Measurements from ENCODE around the gene OMP. TPM values are rescaled to one million over a fixed set of nuclear protein-coding genes. Genes with fewer than 3 reads are reported as not detected.
"Not testable (repeated sequence)": the region's sequence is repeated elsewhere in the genome, so short reads cannot be mapped to it uniquely, and the experiment has no call there.

OMP gene
- total RNA-seq, 1 donor from 2014 or later: not detected

GRCh38 chr11:77093056-77093891 lies 9.4 kb upstream of the OMP start:
- H3K4me3 Mint-ChIP-seq: no peak overlapping the region
- peaks cover 2% of the 10 kb centered on the region for H3K27me3 Mint-ChIP-seq (ENCODE audit: insufficient read depth)
- H3K4me1 Mint-ChIP-seq (ENCODE audit: low read depth): peaks cover 8% of the 10 kb centered on the region
- intact Hi-C loops (cut with micrococcal nuclease): no loop called here
- H3K27ac Mint-ChIP-seq: no peak overlapping the region
- no peaks in the 10 kb centered on the region for H3K36me3 Mint-ChIP-seq (ENCODE audit: low read depth)
- DNase-seq (ENCODE audit: low spot score): no peak
- no peaks in the 10 kb centered on the region for H3K9me3 Mint-ChIP-seq

- H3K27ac Mint-ChIP-seq: no peak overlapping the region
- no peak for DNase-seq (ENCODE audit: low spot score)
- intact Hi-C loops (cut with micrococcal nuclease): no loop called here
- H3K36me3 Mint-ChIP-seq (ENCODE audit: low read depth): no peaks in the 10 kb centered on the region
- no peak overlapping the region for H3K4me3 Mint-ChIP-seq
- H3K4me1 Mint-ChIP-seq (ENCODE audit: low read depth): peaks cover 8% of the 10 kb centered on the region
- no peaks in the 10 kb centered on the region for H3K9me3 Mint-ChIP-seq
- peaks cover under 1% of the 10 kb centered on the region for H3K27me3 Mint-ChIP-seq (ENCODE audit: insufficient read depth)
Measured at GRCh38 chr11:77093987-77094840, 8.4 kb upstream of the OMP start.

- Mint-ChIP-seq H3K27ac (no peak overlapping the region), H3K4me1 (ENCODE audit: low read depth) (peaks cover 8% of the 10 kb centered on the region), H3K27me3 (ENCODE audit: insufficient read depth) (no peaks in the 10 kb centered on the region), H3K36me3 (ENCODE audit: low read depth) (no peaks in the 10 kb centered on the region), H3K9me3 (no peaks in the 10 kb centered on the region), H3K4me3 (no peak overlapping the region)
- no peak for DNase-seq (ENCODE audit: low spot score)
- intact Hi-C loops (cut with micrococcal nuclease): no loop called here
Measured at GRCh38 chr11:77094841-77095365, 7.7 kb upstream of the OMP start.

GRCh38 chr11:77095551-77096490 lies 6.8 kb upstream of the OMP start:
- no peaks in the 10 kb centered on the region for H3K9me3 Mint-ChIP-seq
- DNase-seq (ENCODE audit: low spot score): no peak
- intact Hi-C loops (cut with micrococcal nuclease): no loop called here
- no peaks in the 10 kb centered on the region for H3K36me3 Mint-ChIP-seq (ENCODE audit: low read depth)
- no peak overlapping the region for H3K4me3 Mint-ChIP-seq
- no peak overlapping the region for H3K27ac Mint-ChIP-seq
- H3K4me1 Mint-ChIP-seq (ENCODE audit: low read depth): peaks cover 6% of the 10 kb centered on the region
- no peaks in the 10 kb centered on the region for H3K27me3 Mint-ChIP-seq (ENCODE audit: insufficient read depth)

- Mint-ChIP-seq H3K9me3 (no peaks in the 10 kb centered on the region), H3K36me3 (ENCODE audit: low read depth) (no peaks in the 10 kb centered on the region), H3K27me3 (ENCODE audit: insufficient read depth) (no peaks in the 10 kb centered on the region), H3K27ac (no peak overlapping the region), H3K4me3 (no peak overlapping the region), H3K4me1 (ENCODE audit: low read depth) (no peaks in the 10 kb centered on the region)
- no peak for DNase-seq (ENCODE audit: low spot score)
- intact Hi-C loops (cut with micrococcal nuclease): no loop called here
Measured at GRCh38 chr11:77096591-77097019, 6.0 kb upstream of the OMP start.

GRCh38 chr11:77097180-77097579 lies 5.5 kb upstream of the OMP start:
- H3K4me3 Mint-ChIP-seq; H3K27ac Mint-ChIP-seq; H3K4me1 Mint-ChIP-seq (ENCODE audit: low read depth); H3K27me3 Mint-ChIP-seq (ENCODE audit: insufficient read depth); H3K36me3 Mint-ChIP-seq (ENCODE audit: low read depth); intact Hi-C loops (cut with micrococcal nuclease); DNase-seq (ENCODE audit: low spot score); H3K9me3 Mint-ChIP-seq: not testable (repeated sequence)

- H3K4me1 Mint-ChIP-seq (ENCODE audit: low read depth): no peaks in the 10 kb centered on the region
- H3K27me3 Mint-ChIP-seq (ENCODE audit: insufficient read depth): no peaks in the 10 kb centered on the region
- H3K27ac Mint-ChIP-seq: no peak overlapping the region
- H3K36me3 Mint-ChIP-seq (ENCODE audit: low read depth): no peaks in the 10 kb centered on the region
- no peak overlapping the region for H3K4me3 Mint-ChIP-seq
- H3K9me3 Mint-ChIP-seq: no peaks in the 10 kb centered on the region
- intact Hi-C loops (cut with micrococcal nuclease): no loop called here
- DNase-seq (ENCODE audit: low spot score): no peak
Measured at GRCh38 chr11:77100166-77101042, 2.2 kb upstream of the OMP start.

GRCh38 chr11:77101043-77101537 lies 1.6 kb upstream of the OMP start:
- no peaks in the 10 kb centered on the region for H3K36me3 Mint-ChIP-seq (ENCODE audit: low read depth)
- DNase-seq (ENCODE audit: low spot score): no peak
- H3K27me3 Mint-ChIP-seq (ENCODE audit: insufficient read depth): no peaks in the 10 kb centered on the region
- no peak overlapping the region for H3K27ac Mint-ChIP-seq
- no peaks in the 10 kb centered on the region for H3K9me3 Mint-ChIP-seq
- intact Hi-C loops (cut with micrococcal nuclease): no loop called here
- no peaks in the 10 kb centered on the region for H3K4me1 Mint-ChIP-seq (ENCODE audit: low read depth)
- H3K4me3 Mint-ChIP-seq: no peak overlapping the region

GRCh38 chr11:77103319-77103718 lies 679 bp downstream of the OMP start:
- intact Hi-C loops (cut with micrococcal nuclease): no loop called here
- H3K27ac Mint-ChIP-seq: no peak overlapping the region
- H3K4me3 Mint-ChIP-seq: no peak overlapping the region
- no peaks in the 10 kb centered on the region for H3K27me3 Mint-ChIP-seq (ENCODE audit: insufficient read depth)
- no peaks in the 10 kb centered on the region for H3K4me1 Mint-ChIP-seq (ENCODE audit: low read depth)
- DNase-seq (ENCODE audit: low spot score): no peak
- H3K36me3 Mint-ChIP-seq (ENCODE audit: low read depth): no peaks in the 10 kb centered on the region
- no peaks in the 10 kb centered on the region for H3K9me3 Mint-ChIP-seq

- no peak for DNase-seq (ENCODE audit: low spot score)
- Mint-ChIP-seq H3K27ac (no peak overlapping the region), H3K36me3 (ENCODE audit: low read depth) (no peaks in the 10 kb centered on the region), H3K4me3 (no peak overlapping the region), H3K9me3 (no peaks in the 10 kb centered on the region), H3K4me1 (ENCODE audit: low read depth) (no peaks in the 10 kb centered on the region), H3K27me3 (ENCODE audit: insufficient read depth) (no peaks in the 10 kb centered on the region)
- intact Hi-C loops (cut with micrococcal nuclease): no loop called here
Measured at GRCh38 chr11:77104727-77105126, 2.1 kb downstream of the OMP start.

GRCh38 chr11:77106321-77106720 lies 3.7 kb downstream of the OMP start:
- Mint-ChIP-seq H3K9me3 (no peaks in the 10 kb centered on the region), H3K27me3 (ENCODE audit: insufficient read depth) (no peaks in the 10 kb centered on the region), H3K36me3 (ENCODE audit: low read depth) (no peaks in the 10 kb centered on the region)

More at GRCh38 chr11:77106321-77106720, 3.7 kb downstream of the OMP start:
- intact Hi-C loops (cut with micrococcal nuclease): no loop called here
- Mint-ChIP-seq H3K27ac (no peak overlapping the region), H3K4me1 (ENCODE audit: low read depth) (no peaks in the 10 kb centered on the region), H3K4me3 (no peak overlapping the region)
- no peak for DNase-seq (ENCODE audit: low spot score)
